OCI-LY7 (cell line): ENCODE data around the gene IL37. TPM values are rescaled to one million over a fixed set of nuclear protein-coding genes. Genes with fewer than 3 reads are reported as not detected.

ENCODE experiments used
- BruUV-seq: library from RNA; stranded (reverse); fragments of 400-500 nt; replicated peaks from 2 replicates; lab custom pipeline; 2021; lab: Mats Ljungman, UMichigan
- CTCF ChIA-PET: fragments of 300-600 bp; sonication (Branson Sonifier 250); formaldehyde crosslinking; loops from one replicate; lab custom pipeline; 2022; ENCODE audit warnings: antibody characterized with exemption; ENCODE audit not compliant: unreplicated experiment; lab: Charles Lee
- POLR2A ChIA-PET: fragments of 300-600 bp; sonication (Branson Sonifier 250); formaldehyde crosslinking; loops from one replicate; lab custom pipeline; 2022; ENCODE audit warnings: antibody characterized with exemption; lab: Charles Lee
- DNase-seq: peaks from one replicate; pipeline ENCODE4 v3.0.0-alpha.2; 2015; ENCODE audit warnings: low spot score
- H2AFZ ChIP-seq: fragments of 200-600 bp; sonication (generic), shearing (Covaris generic); 2 replicates; pipeline ENCODE4 v1.6.1; 2014; ENCODE audit warnings: mild to moderate bottlenecking, antibody characterized with exemption, low read length, moderate library complexity
- H3K27ac ChIP-seq: fragments of 200-600 bp; sonication (generic); 2 replicates; pipeline ENCODE4 v1.5.1; 2014; ENCODE audit warnings: mixed run types, low read depth, mild to moderate bottlenecking, moderate library complexity, low read length, inconsistent platforms; ENCODE audit not compliant: poor library complexity, severe bottlenecking
- H3K36me3 ChIP-seq: fragments of 200-600 bp; sonication (generic); 2 replicates; pipeline ENCODE4 v1.6.1; 2014; ENCODE audit warnings: mild to moderate bottlenecking, antibody characterized with exemption, low read length, moderate library complexity, mixed read lengths; ENCODE audit not compliant: insufficient read depth
- H3K4me1 ChIP-seq: fragments of 200-600 bp; sonication (generic); 2 replicates; pipeline ENCODE4 v1.5.1; 2014; ENCODE audit warnings: mild to moderate bottlenecking, low read length; ENCODE audit not compliant: insufficient read depth, poor library complexity, severe bottlenecking
- H3K4me2 ChIP-seq: fragments of 200-600 bp; sonication (generic); 2 replicates; pipeline ENCODE4 v1.6.1; 2014; ENCODE audit warnings: mild to moderate bottlenecking, low read length
- H3K4me3 ChIP-seq: fragments of 200-600 bp; sonication (generic); 2 replicates; pipeline ENCODE4 v1.5.1; 2014; ENCODE audit warnings: mild to moderate bottlenecking, low read depth, low read length; ENCODE audit not compliant: poor library complexity, severe bottlenecking
- H3K79me2 ChIP-seq: fragments of 200-600 bp; sonication (generic); 2 replicates; pipeline ENCODE4 v1.6.1; 2016; ENCODE audit warnings: low read depth, mild to moderate bottlenecking, low read length, moderate library complexity, mixed read lengths; ENCODE audit not compliant: insufficient read depth
- H3K9me2 ChIP-seq: fragments of 200-600 bp; sonication (generic); 2 replicates; pipeline ENCODE4 v1.6.1; 2016; ENCODE audit warnings: mild to moderate bottlenecking, low read length, mixed read lengths; ENCODE audit not compliant: insufficient read depth
- H3K9me3 ChIP-seq: fragments of 200-600 bp; sonication (generic); 2 replicates; pipeline ENCODE4 v1.6.1; 2014; ENCODE audit warnings: mild to moderate bottlenecking, mixed run types, low read length, mixed read lengths
- H4K20me1 ChIP-seq: fragments of 200-600 bp; sonication (generic); 2 replicates; pipeline ENCODE4 v1.6.1; 2014; ENCODE audit warnings: mild to moderate bottlenecking, antibody characterized with exemption, low read length, moderate library complexity, mixed read lengths; ENCODE audit not compliant: insufficient read depth
- CTCF ChIP-seq: fragments of 200-600 bp; sonication (generic); conservative IDR thresholded peaks from 2 replicates; pipeline ENCODE4 v1.5.1; 2014; ENCODE audit warnings: mild to moderate bottlenecking, antibody characterized with exemption, low read length, moderate library complexity, mixed read lengths
- EZH2phosphoT487 ChIP-seq: fragments of 200-600 bp; sonication (generic); IDR thresholded peaks from 2 replicates; pipeline ENCODE4 v1.6.1; 2018; ENCODE audit warnings: low read depth, borderline replicate concordance, mild to moderate bottlenecking, mixed run types, antibody characterized with exemption, low read length, moderate library complexity, mixed read lengths
- intact Hi-C: fragments of 100-400 bp; cut with micrococcal nuclease; formaldehyde crosslinking; loops from one replicate; pipeline ENCODE4 v1.10.0; 2022; ENCODE audit not compliant: unreplicated experiment
- total RNA-seq, 2 experiments: library from RNA; depleted of rRNA in 1 of 2; stranded (reverse); fragments of >200 nt in 1 of 2; shearing (Covaris generic) in 1 of 2; gene quantifications; 2 replicates each; pipeline ENCODE4 v1.2.3, GENCODE V29; 2014 to 2022

Gene IL37
- total RNA-seq, 2 experiments from 2014 or later = not detected

GRCh38 chr2:112936927-112937232, 25.9 kb downstream of the IL37 start:
- Histone ChIP-seq H3K9me2 (no peaks in the 10 kb centered on the region), H3K4me2 (no peak overlapping the region), H3K9me3 (no peaks in the 10 kb centered on the region), H3K36me3 (no peaks in the 10 kb centered on the region), H3K4me1 (no peaks in the 10 kb centered on the region), H3K4me3 (no peak overlapping the region), H3K79me2 (no peaks in the 10 kb centered on the region), H4K20me1 (no peaks in the 10 kb centered on the region), H2AFZ (no peak overlapping the region), H3K27ac (no peak overlapping the region)
- no peak for DNase-seq
- intact Hi-C loops = no loop called here
- TF ChIP-seq EZH2phosphoT487 = no peak
- no peak for TF ChIP-seq CTCF
- POLR2A ChIA-PET = no interaction called here
- BruUV-seq = no TSS peak
- CTCF ChIA-PET = no interaction called here

- Histone ChIP-seq H3K79me2 (no peaks in the 10 kb centered on the region), H3K4me3 (no peak overlapping the region), H3K4me1 (no peaks in the 10 kb centered on the region), H3K4me2 (no peak overlapping the region), H3K9me2 (no peaks in the 10 kb centered on the region), H4K20me1 (no peaks in the 10 kb centered on the region), H2AFZ (no peak overlapping the region), H3K27ac (no peak overlapping the region), H3K9me3 (no peaks in the 10 kb centered on the region), H3K36me3 (no peaks in the 10 kb centered on the region)
- CTCF ChIA-PET = no interaction called here
- TF ChIP-seq CTCF (no peak), EZH2phosphoT487 (no peak)
- intact Hi-C loops = no loop called here
- POLR2A ChIA-PET = no interaction called here
- no TSS peak for BruUV-seq
- DNase-seq = no peak
These were observed 27.9 kb downstream of the IL37 start for GRCh38 chr2:112938904-112939303.

GRCh38 chr2:112939425-112939824, 28.5 kb downstream of the IL37 start:
- intact Hi-C loops = no loop called here
- H3K4me1 ChIP-seq = no peaks in the 10 kb centered on the region
- DNase-seq = no peak
- no peak overlapping the region for H2AFZ ChIP-seq
- ChIA-PET CTCF (no interaction called here), POLR2A (interaction anchor here (0.9 kb wide), 1 partner anchor 190 kb away, joined by 4 read pairs; no protein-coding TSS in a partner anchor)
- no peak overlapping the region for H3K4me3 ChIP-seq
- H3K36me3 ChIP-seq = no peaks in the 10 kb centered on the region
- no peaks in the 10 kb centered on the region for H4K20me1 ChIP-seq
- H3K9me3 ChIP-seq = no peaks in the 10 kb centered on the region
- no peak overlapping the region for H3K4me2 ChIP-seq
- H3K27ac ChIP-seq = no peak overlapping the region
- H3K79me2 ChIP-seq = no peaks in the 10 kb centered on the region
- no peaks in the 10 kb centered on the region for H3K9me2 ChIP-seq
- no TSS peak for BruUV-seq
- TF ChIP-seq CTCF (no peak), EZH2phosphoT487 (no peak)
